Esophagus squamous epithelium (tissue), 5 donors: ENCODE measurements around the gene ATP2A2. TPM values are rescaled to one million over a fixed set of nuclear protein-coding genes. Genes with fewer than 3 reads are reported as not detected.
A peak's percentile ranks its signal among the peaks of the same experiment; 100 is the strongest.

Experiments
- DNase-seq: peaks from one replicate; lab custom pipeline; 2025; lab: John Stamatoyannopoulos, UW
- H3K27ac ChIP-seq, 4 donors: fragments of 200-600 bp; sonication (generic); one replicate each; pipeline ENCODE4 v1.5.1; 2016 to 2019; ENCODE audit warnings: mild to moderate bottlenecking in 1 of 4
- H3K27me3 ChIP-seq, 4 donors: fragments of 200-600 bp; sonication (generic); 1 replicate in 3 of 4; 2 replicates in 1 of 4; pipeline versions ENCODE4 v1.5.1 to v1.6.0; 2017 to 2021; ENCODE audit warnings: antibody characterized with exemption in 1 of 4
- H3K36me3 ChIP-seq, 3 donors: fragments of 200-600 bp; sonication (generic); one replicate each; pipeline ENCODE4 v1.5.1; 2016 to 2019
- H3K4me1 ChIP-seq, 3 donors: fragments of 200-600 bp; sonication (generic); one replicate each; pipeline ENCODE4 v1.5.1; 2017 to 2019
- H3K4me3 ChIP-seq, 4 donors: fragments of 200-600 bp; sonication (generic); 1 replicate in 3 of 4; 2 replicates in 1 of 4; pipeline ENCODE4 v1.5.1; 2016 to 2019; ENCODE audit warnings: mild to moderate bottlenecking in 2 of 4, moderate library complexity in 1 of 4
- H3K9me3 ChIP-seq, 3 donors: fragments of 200-600 bp; sonication (generic); one replicate each; pipeline ENCODE4 v1.5.1; 2016 to 2019
- CTCF ChIP-seq, 6 experiments: fragments of 450-650 bp in 4 of 6; fragments of 200-600 bp in 2 of 6; sonication (generic) in 2 of 6; IDR thresholded peaks; one replicate each; pipeline ENCODE4 v1.5.1; 2016 to 2019; ENCODE audit warnings: antibody characterized with exemption in 6 of 6, mild to moderate bottlenecking in 4 of 6, moderate library complexity in 4 of 6
- POLR2A ChIP-seq, 4 donors: fragments of 450-650 bp; IDR thresholded peaks; one replicate each; pipeline ENCODE4 v1.6.1; 2017; ENCODE audit warnings: antibody characterized with exemption in 4 of 4, mild to moderate bottlenecking in 4 of 4, moderate library complexity in 3 of 4
- WGBS, 2 donors: methylation state at CpG; one replicate each; pipeline ENCODE4 v1.1.5; 2018; 5-methylcytosine and 5-hydroxymethylcytosine counted together
- intact Hi-C: fragments of 100-400 bp; cut with DNase I; formaldehyde crosslinking; loops from one replicate; pipeline ENCODE4 v1.15.0; 2022
- total RNA-seq, 4 donors: library from RNA; depleted of rRNA; stranded (reverse); fragments of >200 nt; gene quantifications; one replicate each; pipeline ENCODE4 v1.1.0, GENCODE V29; 2016
- donor health status: DM: yes; HTN: yes; CAD: no.

The ATP2A2 gene
- total RNA-seq, 4 donors from 2014 or later: 147 to 263 (median 177) TPM

GRCh38 chr12:110348431-110349059 lies 67.5 kb downstream of the ATP2A2 start:
- H3K27ac ChIP-seq: peak overlapping the region; percentile 26 to 93 (median 88)
- H3K4me3 ChIP-seq: no peak overlapping the region
- no peaks in the 10 kb centered on the region for H3K27me3 ChIP-seq
- intact Hi-C loops: no loop called here
- H3K4me1 ChIP-seq: peaks cover 8 to 67% (median 37%) of the 10 kb centered on the region in 3 donors
- DNase-seq: no peak
- WGBS, 2 donors: 82 to 85% methylated on average over 4 to 7 of the region's 7 CpGs
- TF ChIP-seq CTCF (IDR thresholded peaks at IDR 0.05): no peak
- TF ChIP-seq POLR2A (IDR thresholded peaks at IDR 0.05): no peak
- no peaks in the 10 kb centered on the region for H3K9me3 ChIP-seq
- H3K36me3 ChIP-seq: peaks cover 34 to 81% (median 48%) of the 10 kb centered on the region in 3 donors

DNA sequence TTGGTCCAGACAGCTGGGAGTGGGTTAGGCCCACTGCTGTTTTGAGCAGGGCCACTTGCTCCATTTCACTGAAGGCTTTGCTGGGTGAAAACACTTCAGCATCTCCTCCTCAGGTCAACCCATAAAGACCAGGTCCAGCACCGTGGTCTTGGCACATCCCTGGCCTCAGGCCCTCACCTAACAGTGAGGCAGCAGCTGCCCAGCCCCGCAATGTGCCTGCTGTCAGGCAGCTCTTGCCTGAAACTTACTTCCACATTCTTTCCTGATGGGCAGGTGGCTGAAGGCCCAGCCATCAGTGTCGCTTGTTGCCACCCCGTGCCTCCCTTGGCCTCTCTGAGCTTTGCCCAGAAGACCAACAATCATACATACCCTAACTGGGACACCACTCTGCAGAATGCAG lies 68.0 kb downstream of the ATP2A2 start:
- Histone ChIP-seq H3K27ac (peak overlapping the region; percentile 42 to 93 (median 88)), H3K4me1 (peaks cover 8 to 65% (median 31%) of the 10 kb centered on the region in 3 donors), H3K4me3 (no peak overlapping the region), H3K27me3 (no peaks in the 10 kb centered on the region), H3K36me3 (peaks cover 28 to 76% (median 42%) of the 10 kb centered on the region in 3 donors), H3K9me3 (no peaks in the 10 kb centered on the region)
- no peak for DNase-seq
- intact Hi-C loops: no loop called here
- no peak for TF ChIP-seq CTCF (IDR thresholded peaks at IDR 0.05)
- 53 to 80% methylated on average over 1 to 2 of the region's 4 CpGs for WGBS, 2 donors

DNA sequence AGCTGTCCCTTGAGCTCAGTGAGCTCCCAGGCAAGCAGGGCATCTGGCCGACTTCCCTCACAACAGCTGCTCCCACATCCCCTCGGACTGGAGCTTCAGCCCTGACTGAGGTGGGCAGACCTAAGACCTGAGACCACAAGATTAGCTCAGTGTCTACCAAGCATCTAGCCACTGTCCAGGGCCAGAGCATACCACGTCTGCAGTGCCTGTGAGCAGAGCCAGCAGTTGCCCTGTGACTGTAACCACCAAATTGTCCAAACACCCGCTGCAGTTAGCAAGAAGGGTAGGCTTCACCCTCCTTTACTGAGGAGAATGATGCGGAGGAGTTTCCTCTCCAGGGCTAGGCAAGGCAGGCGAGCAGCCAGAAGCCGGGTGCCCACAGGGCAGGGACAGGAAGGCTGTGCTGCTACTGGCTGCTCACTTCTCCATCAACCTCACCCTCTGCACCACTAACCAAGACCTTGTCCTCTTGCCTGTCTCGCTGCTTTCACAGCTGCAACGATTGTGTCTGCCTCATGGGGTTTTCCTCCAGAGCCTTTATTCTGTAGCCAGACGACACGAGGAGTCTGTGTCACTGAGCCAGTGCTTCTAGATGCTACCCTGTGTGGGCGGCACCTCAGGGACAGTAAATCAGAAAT lies 68.6 kb downstream of the ATP2A2 start:
- DNase-seq: no peak
- intact Hi-C loops: no loop called here
- peaks cover 4 to 65% (median 26%) of the 10 kb centered on the region in 3 donors for H3K4me1 ChIP-seq
- TF ChIP-seq POLR2A (IDR thresholded peaks at IDR 0.05) (no peak), CTCF (IDR thresholded peaks at IDR 0.05) (no peak)
- peak overlapping the region; percentile 42 to 93 (median 88) for H3K27ac ChIP-seq
- no peaks in the 10 kb centered on the region for H3K9me3 ChIP-seq
- peaks cover 23 to 70% (median 37%) of the 10 kb centered on the region in 3 donors for H3K36me3 ChIP-seq
- no peaks in the 10 kb centered on the region for H3K27me3 ChIP-seq
- H3K4me3 ChIP-seq: no peak overlapping the region
- 26 to 28% methylated on average over 7 to 10 of the region's 12 CpGs for WGBS, 2 donors

DNA sequence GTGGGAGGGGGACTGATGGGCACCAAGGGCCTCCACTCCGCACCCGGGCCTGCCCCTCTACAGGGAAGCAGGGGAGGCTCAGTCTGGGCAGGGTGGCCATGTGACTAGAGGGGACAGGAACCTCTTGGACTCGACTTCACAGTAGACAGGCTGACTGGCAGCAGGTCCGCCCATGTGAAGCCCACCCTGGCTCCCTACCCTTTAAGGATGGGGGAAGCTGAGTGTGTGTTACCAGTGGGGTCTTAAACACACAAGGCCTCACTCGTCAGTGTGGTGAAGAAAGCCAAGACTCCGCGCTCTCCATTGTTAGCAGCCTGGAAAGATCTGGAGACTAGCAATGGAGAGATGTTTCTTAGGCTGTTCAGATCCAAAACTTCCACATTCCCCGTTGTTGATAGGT lies 70.1 kb downstream of the ATP2A2 start:
- Histone ChIP-seq H3K27me3 (no peaks in the 10 kb centered on the region), H3K4me3 (no peak overlapping the region), H3K27ac (no peak overlapping the region), H3K4me1 (peaks cover 4 to 56% (median 17%) of the 10 kb centered on the region in 3 donors), H3K9me3 (no peaks in the 10 kb centered on the region), H3K36me3 (peaks cover 14 to 56% (median 24%) of the 10 kb centered on the region in 3 donors)
- intact Hi-C loops: no loop called here
- no peak for DNase-seq
- no peak for TF ChIP-seq POLR2A (IDR thresholded peaks at IDR 0.05)
- TF ChIP-seq CTCF (IDR thresholded peaks at IDR 0.05): no peak
- 78 to 87% methylated on average over 3 to 8 of the region's 8 CpGs for whole genome bisulfite sequencing, 2 donors

GRCh38 chr12:110352401-110352800 lies 71.4 kb downstream of the ATP2A2 start:
- Histone ChIP-seq H3K4me3 (no peak overlapping the region), H3K4me1 (peaks cover 4 to 43% (median 8%) of the 10 kb centered on the region in 3 donors), H3K27ac (peak overlapping the region in 1 of 4 donors; percentile 5), H3K36me3 (peaks cover 12 to 43% (median 17%) of the 10 kb centered on the region in 3 donors), H3K9me3 (no peaks in the 10 kb centered on the region), H3K27me3 (no peaks in the 10 kb centered on the region)
- 67 to 77% methylated on average over 3 of the region's 3 CpGs for WGBS, 2 donors
- no peak for DNase-seq
- intact Hi-C loops: no loop called here
- TF ChIP-seq POLR2A (IDR thresholded peaks at IDR 0.05) (no peak), CTCF (IDR thresholded peaks at IDR 0.05) (no peak)
